ENCODE results near the gene ABHD12.

- TF ChIP-seq CTCF (IDR thresholded peaks at IDR 0.05; ENCODE audit: extremely low read depth in 1 of 2, insufficient read depth in 1 of 2, low read depth in 1 of 2, low read length in 2 of 2) (no peak), GATA2 (IDR thresholded peaks at IDR 0.05; ENCODE audit: insufficient read depth, insufficient read length, low read depth, low read length) (no peak), POLR2AphosphoS5 (IDR thresholded peaks at IDR 0.05; ENCODE audit: insufficient read depth, low read depth, low read length) (no peak), EZH2 (IDR thresholded peaks at IDR 0.05; ENCODE audit: borderline replicate concordance, low read depth, low read length, severe bottlenecking) (no peak), JUN (IDR thresholded peaks at IDR 0.05; ENCODE audit: borderline replicate concordance, insufficient read depth, insufficient read length, low read depth) (no peak), POLR2A (IDR thresholded peaks at IDR 0.05; ENCODE audit: low read depth, low read length) (no peak)
Measured at GRCh38 chr20:25353353-25353746, 37.3 kb downstream of the ABHD12 start.
